ENCODE results near the gene TRMT10C.

DNA sequence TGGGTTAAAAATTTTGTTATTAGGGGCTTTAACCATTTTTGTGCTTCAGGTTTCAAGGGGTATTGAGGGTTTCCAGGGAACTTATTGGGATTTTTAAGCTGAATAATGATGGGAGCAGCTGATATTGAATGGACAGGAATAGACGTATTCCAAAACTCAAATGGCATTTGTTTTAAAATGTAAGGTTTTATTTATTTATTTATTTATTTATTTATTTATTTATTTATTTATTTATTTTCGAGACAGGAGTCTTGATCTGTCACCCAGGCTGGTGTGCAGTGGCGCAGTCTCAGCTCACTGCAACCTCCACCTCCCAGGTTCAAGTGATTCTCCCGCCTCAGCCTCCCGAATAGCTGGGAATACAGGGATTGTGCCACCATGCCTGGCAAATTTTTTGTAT, 26.4 kb upstream of the TRMT10C start:
- no peak for TF ChIP-seq SAP30 (IDR thresholded peaks at IDR 0.05; ENCODE audit: borderline replicate concordance, insufficient read depth, low read depth, low read length, poor library complexity, severe bottlenecking)
- no peak for TF ChIP-seq POLR2AphosphoS5 (IDR thresholded peaks at IDR 0.05; ENCODE audit: control insufficient read depth, insufficient read depth, low read depth, low read length)
- no peak for TF ChIP-seq FOSL1 (tag; conservative IDR thresholded peaks at IDR 0.05)
- TF ChIP-seq, protein P1, sequence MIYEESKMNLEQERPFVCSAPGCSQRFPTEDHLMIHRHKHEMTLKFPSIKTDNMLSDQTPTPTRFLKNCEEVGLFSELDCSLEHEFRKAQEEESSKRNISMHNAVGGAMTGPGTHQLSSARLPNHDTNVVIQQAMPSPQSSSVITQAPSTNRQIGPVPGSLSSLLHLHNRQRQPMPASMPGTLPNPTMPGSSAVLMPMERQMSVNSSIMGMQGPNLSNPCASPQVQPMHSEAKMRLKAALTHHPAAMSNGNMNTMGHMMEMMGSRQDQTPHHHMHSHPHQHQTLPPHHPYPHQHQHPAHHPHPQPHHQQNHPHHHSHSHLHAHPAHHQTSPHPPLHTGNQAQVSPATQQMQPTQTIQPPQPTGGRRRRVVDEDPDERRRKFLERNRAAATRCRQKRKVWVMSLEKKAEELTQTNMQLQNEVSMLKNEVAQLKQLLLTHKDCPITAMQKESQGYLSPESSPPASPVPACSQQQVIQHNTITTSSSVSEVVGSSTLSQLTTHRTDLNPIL (CRISPR knock-in tag; IDR thresholded peaks at IDR 0.05) = no peak
- TF ChIP-seq, protein P2, sequence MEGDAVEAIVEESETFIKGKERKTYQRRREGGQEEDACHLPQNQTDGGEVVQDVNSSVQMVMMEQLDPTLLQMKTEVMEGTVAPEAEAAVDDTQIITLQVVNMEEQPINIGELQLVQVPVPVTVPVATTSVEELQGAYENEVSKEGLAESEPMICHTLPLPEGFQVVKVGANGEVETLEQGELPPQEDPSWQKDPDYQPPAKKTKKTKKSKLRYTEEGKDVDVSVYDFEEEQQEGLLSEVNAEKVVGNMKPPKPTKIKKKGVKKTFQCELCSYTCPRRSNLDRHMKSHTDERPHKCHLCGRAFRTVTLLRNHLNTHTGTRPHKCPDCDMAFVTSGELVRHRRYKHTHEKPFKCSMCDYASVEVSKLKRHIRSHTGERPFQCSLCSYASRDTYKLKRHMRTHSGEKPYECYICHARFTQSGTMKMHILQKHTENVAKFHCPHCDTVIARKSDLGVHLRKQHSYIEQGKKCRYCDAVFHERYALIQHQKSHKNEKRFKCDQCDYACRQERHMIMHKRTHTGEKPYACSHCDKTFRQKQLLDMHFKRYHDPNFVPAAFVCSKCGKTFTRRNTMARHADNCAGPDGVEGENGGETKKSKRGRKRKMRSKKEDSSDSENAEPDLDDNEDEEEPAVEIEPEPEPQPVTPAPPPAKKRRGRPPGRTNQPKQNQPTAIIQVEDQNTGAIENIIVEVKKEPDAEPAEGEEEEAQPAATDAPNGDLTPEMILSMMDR (IDR thresholded peaks at IDR 0.05 in 2 of 3, conservative IDR thresholded peaks at IDR 0.05 in 1 of 3; ENCODE audit: insufficient read depth in 2 of 3, low read depth in 1 of 3, low read length in 3 of 3) = no peak
- TF ChIP-seq, protein P3, sequence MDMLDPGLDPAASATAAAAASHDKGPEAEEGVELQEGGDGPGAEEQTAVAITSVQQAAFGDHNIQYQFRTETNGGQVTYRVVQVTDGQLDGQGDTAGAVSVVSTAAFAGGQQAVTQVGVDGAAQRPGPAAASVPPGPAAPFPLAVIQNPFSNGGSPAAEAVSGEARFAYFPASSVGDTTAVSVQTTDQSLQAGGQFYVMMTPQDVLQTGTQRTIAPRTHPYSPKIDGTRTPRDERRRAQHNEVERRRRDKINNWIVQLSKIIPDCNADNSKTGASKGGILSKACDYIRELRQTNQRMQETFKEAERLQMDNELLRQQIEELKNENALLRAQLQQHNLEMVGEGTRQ (CRISPR knock-in tag; IDR thresholded peaks at IDR 0.05) = no peak
- no peak for TF ChIP-seq PPARD (CRISPR knock-in tag; IDR thresholded peaks at IDR 0.05)
- TF ChIP-seq NFE2 (IDR thresholded peaks at IDR 0.05; ENCODE audit: low read depth) = no peak
- TF ChIP-seq, protein P4, sequence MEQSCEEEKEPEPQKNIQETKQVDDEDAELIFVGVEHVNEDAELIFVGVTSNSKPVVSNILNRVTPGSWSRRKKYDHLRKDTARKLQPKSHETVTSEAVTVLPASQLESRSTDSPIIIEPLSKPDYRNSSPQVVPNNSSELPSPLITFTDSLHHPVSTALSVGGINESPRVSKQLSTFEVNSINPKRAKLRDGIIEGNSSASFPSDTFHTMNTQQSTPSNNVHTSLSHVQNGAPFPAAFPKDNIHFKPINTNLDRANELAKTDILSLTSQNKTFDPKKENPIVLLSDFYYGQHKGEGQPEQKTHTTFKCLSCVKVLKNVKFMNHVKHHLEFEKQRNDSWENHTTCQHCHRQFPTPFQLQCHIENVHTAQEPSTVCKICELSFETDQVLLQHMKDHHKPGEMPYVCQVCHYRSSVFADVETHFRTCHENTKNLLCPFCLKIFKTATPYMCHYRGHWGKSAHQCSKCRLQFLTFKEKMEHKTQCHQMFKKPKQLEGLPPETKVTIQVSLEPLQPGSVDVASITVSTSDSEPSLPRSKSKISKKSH (CRISPR knock-in tag; IDR thresholded peaks at IDR 0.05) = no peak
- TF ChIP-seq SREBF2 (CRISPR knock-in tag; IDR thresholded peaks at IDR 0.05) = no peak
- no peak for TF ChIP-seq ZFPM2 (CRISPR knock-in tag; IDR thresholded peaks at IDR 0.05)
- TF ChIP-seq ZNF165 (CRISPR knock-in tag; IDR thresholded peaks at IDR 0.05; ENCODE audit: borderline replicate concordance) = no peak
- no peak for TF ChIP-seq EZH2 (IDR thresholded peaks at IDR 0.05; ENCODE audit: borderline replicate concordance, low read depth, low read length)
